Endodermal cell (in vitro differentiated cells): ENCODE measurements around the gene ERMARD. TPM values are rescaled to one million over a fixed set of nuclear protein-coding genes. Genes with fewer than 3 reads are reported as not detected.

Experiments used
- DNase-seq: peaks from one replicate; pipeline ENCODE4 v3.0.0-alpha.2; 2017
- H3K27ac ChIP-seq: 2 replicates; pipeline ENCODE4 v1.5.1; 2013; ENCODE audit warnings: mild to moderate bottlenecking, low read depth, low read length, moderate library complexity
- H3K27me3 ChIP-seq: 2 replicates; pipeline ENCODE4 v1.6.1; 2013; ENCODE audit warnings: mild to moderate bottlenecking, low read length, moderate library complexity; ENCODE audit not compliant: insufficient read depth, control insufficient read depth, poor library complexity, severe bottlenecking
- H3K36me3 ChIP-seq: 2 replicates; pipeline ENCODE4 v1.7.0; 2013; ENCODE audit warnings: mild to moderate bottlenecking, low read length, moderate library complexity; ENCODE audit not compliant: control insufficient read depth, insufficient read depth
- H3K4me1 ChIP-seq: one replicate; pipeline ENCODE4 v1.7.0; 2013; ENCODE audit warnings: low read length; ENCODE audit not compliant: control insufficient read depth, insufficient read depth
- H3K4me3 ChIP-seq: 2 replicates; pipeline ENCODE4 v1.5.1; 2013; ENCODE audit warnings: mild to moderate bottlenecking, low read length, moderate library complexity
- H3K9ac ChIP-seq: 2 replicates; pipeline ENCODE4 v1.6.1; 2013; ENCODE audit warnings: mild to moderate bottlenecking, low read length, moderate library complexity; ENCODE audit not compliant: poor library complexity, severe bottlenecking; ENCODE audit errors: extremely low read depth
- H3K9me3 ChIP-seq: 2 replicates; pipeline ENCODE4 v1.6.1; 2013; ENCODE audit warnings: mild to moderate bottlenecking, low read length, moderate library complexity; ENCODE audit not compliant: control insufficient read depth
- H3K27ac Mint-ChIP-seq: 2 replicates; pipeline ENCODE4 v1.8.0; 2020; ENCODE audit warnings: mixed read lengths
- H3K27me3 Mint-ChIP-seq: 2 replicates; pipeline ENCODE4 v1.8.0; 2021; ENCODE audit warnings: mild to moderate bottlenecking, mixed read lengths; ENCODE audit not compliant: insufficient read depth
- H3K36me3 Mint-ChIP-seq: 2 replicates; pipeline ENCODE4 v1.8.0; 2020; ENCODE audit warnings: low read depth, mixed read lengths
- H3K4me1 Mint-ChIP-seq: 2 replicates; pipeline ENCODE4 v1.8.0; 2020; ENCODE audit warnings: mixed read lengths
- H3K4me3 Mint-ChIP-seq: 2 replicates; pipeline ENCODE4 v1.8.0; 2020; ENCODE audit warnings: mild to moderate bottlenecking, moderate library complexity, mixed read lengths
- H3K9me3 Mint-ChIP-seq: 2 replicates; pipeline ENCODE4 v1.8.0; 2020; ENCODE audit warnings: mild to moderate bottlenecking, mixed read lengths
- WGBS, 2 experiments: methylation state at CpG; one replicate each; pipeline versions ENCODE4 v1.1.5 to v1.1.7; 2013; ENCODE audit warnings: missing lambda C conversion rate in 2 of 2, mixed read lengths in 1 of 2; ENCODE audit not compliant: insufficient coverage in 1 of 2, insufficient read length in 1 of 2; 5-methylcytosine and 5-hydroxymethylcytosine counted together
- long read RNA-seq, 4 experiments: library from polyadenylated mRNA in 2 of 4; library from RNA in 1 of 4; library from capped mRNA in 1 of 4; stranded (forward) in 3 of 4; unstranded in 1 of 4; transcript quantifications; one replicate each; pipeline ENCODE4 v2.0.0, GENCODE V29; 2020 to 2021; ENCODE audit warnings: inconsistent platforms in 1 of 4
- polyA plus RNA-seq, 2 experiments: library from polyadenylated mRNA; stranded (reverse); fragments of 50-300 nt; gene quantifications; one replicate each; pipeline ENCODE4 v1.2.3, GENCODE V29; 2013
- total RNA-seq, 2 donors: library from RNA; stranded (reverse); fragmentation: NEBNext Ultra II Directional in 1 of 2; extraction: Animal tissue kit (Norgen Biotek cat#: 25700) in 1 of 2; gene quantifications; 2 replicates in 1 of 2; 3 replicates in 1 of 2; pipeline ENCODE4 v1.2.1, GENCODE V29; 2021
- TF ChIP-seq, protein P1 (sequence below): fragments of 200-600 bp; sonication (generic); conservative IDR thresholded peaks from 2 replicates; pipeline ENCODE4 v1.5.0; 2021; ENCODE audit warnings: antibody characterized with exemption, mild to moderate bottlenecking

ERMARD gene
- 10 to 100 TPM; 14.4 to 24.2 TPM for total RNA-seq
- polyA plus RNA-seq (2013, experiment 1 of 2): 25.8 TPM
- 21.8 TPM for polyA plus RNA-seq (2013, experiment 2 of 2)
- long read RNA-seq, experiment 1, partial matches to known transcripts: 4 of 9 reads
- long read RNA-seq, experiment 1, other reads (novel, unspliced or antisense): 4 of 9 reads
- long read RNA-seq, experiment 2, transcript ERMARD-203 (18 exons, 2,141 nt): major isoform, 6 of 25 reads
- long read RNA-seq, experiment 2, partial matches to known transcripts: 5 of 25 reads
- long read RNA-seq, experiment 2, other reads (novel, unspliced or antisense): 14 of 25 reads
- long read RNA-seq, experiment 3, transcript ERMARD-203 (18 exons, 2,141 nt): major isoform, 15 of 49 reads
- long read RNA-seq, experiment 3, partial matches to known transcripts: 3 of 49 reads
- long read RNA-seq, experiment 3, other reads (novel, unspliced or antisense): 30 of 49 reads
- long read RNA-seq, experiment 4, partial matches to known transcripts: 7 of 14 reads
- long read RNA-seq, experiment 4, other reads (novel, unspliced or antisense): 2 of 14 reads

DNA sequence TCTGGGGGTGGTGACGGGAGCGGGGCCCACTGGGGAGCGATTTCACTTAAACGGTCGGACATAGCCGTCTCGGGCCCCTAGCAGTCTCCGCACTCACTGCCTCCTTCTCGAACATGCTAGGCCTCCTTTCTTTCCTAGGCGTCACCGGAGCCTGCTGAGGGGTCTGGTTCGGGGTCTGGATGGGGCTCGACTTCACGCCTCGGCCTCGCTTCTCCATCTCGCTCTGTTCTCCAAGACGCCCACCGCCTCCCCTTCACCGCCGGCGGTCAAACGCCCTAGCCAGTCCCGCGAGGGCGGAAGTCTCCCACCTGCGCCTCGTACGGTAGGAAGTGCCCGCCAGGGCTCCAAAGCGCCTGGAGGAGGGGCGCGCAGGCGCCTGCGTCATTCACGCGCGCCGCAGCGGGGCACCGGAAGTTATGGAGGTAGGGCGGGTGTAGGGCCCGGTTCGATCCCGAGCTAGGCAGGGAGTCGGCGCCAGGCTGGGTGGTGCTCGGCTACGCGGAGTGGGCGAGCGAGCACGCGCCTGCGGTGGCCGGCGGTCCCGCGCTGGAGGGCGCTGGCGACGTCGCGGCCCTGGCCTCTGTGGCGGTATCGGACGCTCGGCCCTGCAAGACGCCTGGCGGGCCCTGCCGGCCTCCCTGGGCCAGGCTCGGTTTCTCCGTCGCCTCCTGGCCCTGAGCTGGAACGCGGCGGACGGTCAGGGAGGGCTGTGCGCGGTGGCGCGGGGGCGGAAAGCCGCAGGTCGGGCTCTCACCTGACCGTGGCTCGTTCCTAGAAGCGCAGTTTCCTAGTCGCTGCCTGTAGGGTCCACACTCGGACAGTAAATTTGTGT, at the start of gene ERMARD, which contains the start of gene DYNLT2:
Gene ERMARD, plus strand, starts transcription at position 381 of the 832 bp plus-strand sequence. Its CDS starts 36 bp downstream, at position 417.
Gene DYNLT2, minus strand, starts transcription at position 331 of the 832 bp plus-strand sequence. Its CDS starts 114 bp downstream, at position 217.
- 0% methylated on average over 41 to 90 of the region's 90 CpGs for whole genome bisulfite sequencing, 2 experiments
- H3K4me1 Mint-ChIP-seq: peaks cover 31% of the 10 kb centered on the region

DNA sequence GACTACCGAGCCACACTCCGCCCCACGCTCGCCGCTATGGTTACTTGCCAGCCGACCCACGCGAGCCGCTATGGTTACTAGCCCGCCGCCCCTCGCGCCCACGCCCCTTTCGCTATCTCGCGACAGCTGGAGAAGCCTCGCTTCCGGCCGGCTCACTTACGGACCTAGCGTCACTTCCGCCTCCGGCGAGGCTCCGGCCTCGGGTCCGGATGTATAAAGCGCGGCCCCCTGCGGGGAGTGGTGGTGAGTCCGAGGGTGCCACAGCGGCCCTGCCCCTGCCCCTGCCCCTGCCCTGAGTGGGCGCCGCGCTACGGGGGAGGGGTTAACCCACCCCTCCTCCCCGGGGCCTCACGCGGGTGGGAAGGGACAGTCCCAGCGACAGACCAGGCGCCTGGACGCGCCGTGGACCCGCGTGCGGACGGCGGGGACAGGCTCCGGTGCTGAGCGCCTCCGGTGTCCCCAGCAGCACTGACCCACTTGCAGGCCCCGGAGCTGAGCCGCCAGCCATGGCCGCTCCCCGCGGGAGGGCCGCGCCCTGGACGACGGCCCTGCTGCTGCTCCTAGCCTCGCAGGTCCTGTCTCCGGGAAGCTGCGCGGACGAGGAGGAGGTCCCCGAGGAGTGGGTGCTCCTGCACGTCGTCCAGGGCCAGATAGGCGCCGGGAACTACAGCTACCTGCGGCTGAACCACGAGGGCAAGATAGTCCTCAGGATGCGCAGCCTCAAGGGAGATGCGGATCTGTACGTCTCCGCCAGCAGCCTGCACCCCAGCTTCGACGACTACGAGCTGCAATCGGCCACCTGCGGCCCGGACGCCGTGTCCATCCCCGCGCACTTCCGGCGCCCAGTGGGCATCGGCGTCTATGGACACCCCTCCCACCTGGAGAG, 49.2 kb upstream of the ERMARD start, which contains the start of the genes C6orf120 and WDR27:
Gene C6orf120, plus strand, starts transcription at position 173 of the 886 bp plus-strand sequence. Its CDS starts 334 bp downstream, at position 507.
Gene WDR27, minus strand, starts transcription at position 76 of the 886 bp plus-strand sequence. CDS start 13,024 bp downstream, outside the sequence.
- Histone ChIP-seq H3K9ac (peak within 1 kb of the TSS; percentile 83), H3K27me3 (no peaks in the 10 kb centered on the region), H3K4me3 (peak within 1 kb of the TSS; percentile 95), H3K36me3 (peaks cover 63% of the 10 kb centered on the region), H3K9me3 (peaks cover 11% of the 10 kb centered on the region), H3K27ac (peak within 1 kb of the TSS; percentile 90), H3K4me1 (peaks cover 11% of the 10 kb centered on the region)
- peak; percentile 98 for DNase-seq
- peaks cover 33% of the 10 kb centered on the region for H3K36me3 Mint-ChIP-seq
- H3K4me1 Mint-ChIP-seq: peaks cover 28% of the 10 kb centered on the region
- TF ChIP-seq, protein P1, sequence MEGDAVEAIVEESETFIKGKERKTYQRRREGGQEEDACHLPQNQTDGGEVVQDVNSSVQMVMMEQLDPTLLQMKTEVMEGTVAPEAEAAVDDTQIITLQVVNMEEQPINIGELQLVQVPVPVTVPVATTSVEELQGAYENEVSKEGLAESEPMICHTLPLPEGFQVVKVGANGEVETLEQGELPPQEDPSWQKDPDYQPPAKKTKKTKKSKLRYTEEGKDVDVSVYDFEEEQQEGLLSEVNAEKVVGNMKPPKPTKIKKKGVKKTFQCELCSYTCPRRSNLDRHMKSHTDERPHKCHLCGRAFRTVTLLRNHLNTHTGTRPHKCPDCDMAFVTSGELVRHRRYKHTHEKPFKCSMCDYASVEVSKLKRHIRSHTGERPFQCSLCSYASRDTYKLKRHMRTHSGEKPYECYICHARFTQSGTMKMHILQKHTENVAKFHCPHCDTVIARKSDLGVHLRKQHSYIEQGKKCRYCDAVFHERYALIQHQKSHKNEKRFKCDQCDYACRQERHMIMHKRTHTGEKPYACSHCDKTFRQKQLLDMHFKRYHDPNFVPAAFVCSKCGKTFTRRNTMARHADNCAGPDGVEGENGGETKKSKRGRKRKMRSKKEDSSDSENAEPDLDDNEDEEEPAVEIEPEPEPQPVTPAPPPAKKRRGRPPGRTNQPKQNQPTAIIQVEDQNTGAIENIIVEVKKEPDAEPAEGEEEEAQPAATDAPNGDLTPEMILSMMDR: no peak
- peak within 1 kb of the TSS; percentile 91 for H3K4me3 Mint-ChIP-seq
- H3K27me3 Mint-ChIP-seq: no peaks in the 10 kb centered on the region
- H3K27ac Mint-ChIP-seq: peak within 1 kb of the TSS; percentile 96
- WGBS, 2 experiments: 0 to 1% methylated on average over 26 to 92 of the region's 92 CpGs
- peaks cover 6% of the 10 kb centered on the region for H3K9me3 Mint-ChIP-seq

More for the DNA sequence above, at the start of gene ERMARD, which contains the start of gene DYNLT2:
- H3K4me1 ChIP-seq: peaks cover 8% of the 10 kb centered on the region
- H3K4me3 ChIP-seq: peak within 1 kb of the TSS; percentile 97
- H3K27me3 ChIP-seq: no peaks in the 10 kb centered on the region
- H3K36me3 Mint-ChIP-seq: peaks cover 6% of the 10 kb centered on the region
- peak within 1 kb of the TSS; percentile 96 for H3K9ac ChIP-seq
- H3K27ac Mint-ChIP-seq: peak within 1 kb of the TSS; percentile 99
- H3K4me3 Mint-ChIP-seq: peak within 1 kb of the TSS; percentile 94
- DNase-seq: peak; percentile 99
- no peaks in the 10 kb centered on the region for H3K9me3 Mint-ChIP-seq
- TF ChIP-seq, protein P1: peak; percentile 43
- H3K36me3 ChIP-seq: no peaks in the 10 kb centered on the region
- no peaks in the 10 kb centered on the region for H3K27me3 Mint-ChIP-seq
- peak within 1 kb of the TSS; percentile 91 for H3K27ac ChIP-seq
- no peaks in the 10 kb centered on the region for H3K9me3 ChIP-seq
